HG03342 (cell line): Measurements from ENCODE around the gene PVALB.

ENCODE experiments used
- ATAC-seq: cut with Tn5 transposase; IDR thresholded peaks from one replicate; pipeline ENCODE4 v1.9.1; 2021; ENCODE audit warnings: mild to moderate bottlenecking, moderate library complexity; ENCODE audit not compliant: unreplicated experiment

Gene PVALB

DNA sequence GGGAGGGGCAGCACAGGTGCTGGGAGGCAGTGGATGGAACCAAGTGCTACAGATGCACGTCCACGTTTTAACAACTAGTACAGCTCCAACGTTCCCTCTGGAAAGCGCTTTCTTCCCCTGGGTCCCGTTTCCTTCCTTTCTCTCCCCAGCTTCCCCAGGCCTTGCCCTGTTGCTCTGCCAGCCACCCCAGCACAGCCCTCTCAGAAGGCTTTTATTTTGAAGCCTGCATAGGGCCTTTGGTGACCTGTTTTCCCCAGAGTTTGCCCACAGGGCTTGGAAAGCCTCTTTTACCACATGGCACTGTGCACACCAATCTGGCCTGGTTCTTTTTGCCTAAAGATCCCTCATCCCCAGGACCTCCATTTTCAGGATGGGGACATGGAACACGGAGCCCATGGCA is 30.1 kb upstream of the PVALB start:
- no peak for ATAC-seq

DNA sequence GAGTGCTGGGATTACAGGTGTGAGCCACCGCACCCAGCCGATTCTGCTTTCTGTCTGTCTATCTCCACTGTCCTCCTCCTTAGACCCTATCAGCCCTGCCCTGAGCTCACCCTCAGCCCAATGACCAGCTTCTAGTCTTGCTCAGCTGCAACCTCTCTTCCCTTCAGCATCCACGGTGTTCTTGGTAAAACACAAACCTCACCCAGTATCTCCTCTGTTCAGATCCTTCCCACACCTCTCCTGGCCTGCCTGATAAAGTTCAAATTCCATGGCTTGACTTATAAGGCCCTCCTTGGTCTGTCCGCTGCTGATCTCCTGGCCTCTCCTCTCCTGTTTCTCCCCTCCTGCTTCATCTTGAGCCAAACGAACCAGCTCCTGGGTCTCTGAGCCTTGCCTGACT is 29.4 kb upstream of the PVALB start:
- ATAC-seq, result no peak

DNA sequence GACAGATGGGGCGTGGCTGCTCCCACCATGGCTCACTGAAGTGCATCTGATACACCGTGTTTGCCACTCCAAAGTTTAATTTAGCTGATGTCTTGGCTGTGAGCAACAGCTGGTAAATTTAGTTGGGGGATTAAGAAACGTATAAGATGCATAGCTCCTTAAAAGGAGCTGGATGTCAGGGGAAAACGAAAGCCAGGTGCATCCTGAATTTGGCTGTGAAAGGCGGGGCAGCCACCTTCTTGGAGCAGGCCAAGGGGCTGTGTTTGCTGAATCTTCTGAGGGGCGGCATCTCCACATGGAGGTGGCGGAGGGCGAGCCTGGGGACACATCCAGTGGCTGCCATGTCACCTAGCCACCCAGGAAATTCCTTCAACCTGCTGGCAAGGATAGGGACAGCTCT is 23.3 kb upstream of the PVALB start:
- ATAC-seq, result no peak

DNA sequence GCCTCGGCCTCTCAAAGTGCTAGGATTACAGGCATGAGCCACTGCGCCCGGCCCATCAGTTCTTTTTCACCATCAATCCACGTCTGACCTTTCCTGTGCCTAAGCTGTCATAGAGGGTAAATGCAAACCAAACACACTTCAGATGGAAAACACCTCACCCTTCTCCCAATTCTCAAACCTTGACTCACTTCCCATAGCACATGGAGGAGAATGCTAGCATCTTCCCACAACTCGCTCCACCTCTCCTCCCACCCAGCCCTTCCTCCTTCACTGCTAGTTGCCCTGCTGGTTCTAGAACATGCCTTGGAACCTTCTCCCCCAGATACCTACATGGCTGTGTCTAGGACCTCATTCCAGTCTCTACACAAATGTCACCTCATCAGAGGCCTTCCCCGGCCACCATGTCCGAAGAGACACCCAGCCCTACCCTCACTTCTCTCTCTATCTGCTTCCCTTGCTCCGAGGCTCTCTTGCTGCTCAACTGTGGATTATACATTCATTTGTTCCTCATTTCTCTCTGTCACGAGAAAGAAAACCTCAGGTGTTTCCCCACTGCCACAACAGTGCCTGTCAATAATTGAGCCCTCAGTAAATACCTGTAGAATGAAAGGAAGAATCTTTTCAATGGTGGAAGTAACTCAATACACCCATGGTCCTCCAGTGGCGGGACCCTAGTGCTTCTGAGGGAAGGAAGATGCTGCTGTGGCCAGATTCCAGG is 22.7 kb upstream of the PVALB start:
- no peak for ATAC-seq

DNA sequence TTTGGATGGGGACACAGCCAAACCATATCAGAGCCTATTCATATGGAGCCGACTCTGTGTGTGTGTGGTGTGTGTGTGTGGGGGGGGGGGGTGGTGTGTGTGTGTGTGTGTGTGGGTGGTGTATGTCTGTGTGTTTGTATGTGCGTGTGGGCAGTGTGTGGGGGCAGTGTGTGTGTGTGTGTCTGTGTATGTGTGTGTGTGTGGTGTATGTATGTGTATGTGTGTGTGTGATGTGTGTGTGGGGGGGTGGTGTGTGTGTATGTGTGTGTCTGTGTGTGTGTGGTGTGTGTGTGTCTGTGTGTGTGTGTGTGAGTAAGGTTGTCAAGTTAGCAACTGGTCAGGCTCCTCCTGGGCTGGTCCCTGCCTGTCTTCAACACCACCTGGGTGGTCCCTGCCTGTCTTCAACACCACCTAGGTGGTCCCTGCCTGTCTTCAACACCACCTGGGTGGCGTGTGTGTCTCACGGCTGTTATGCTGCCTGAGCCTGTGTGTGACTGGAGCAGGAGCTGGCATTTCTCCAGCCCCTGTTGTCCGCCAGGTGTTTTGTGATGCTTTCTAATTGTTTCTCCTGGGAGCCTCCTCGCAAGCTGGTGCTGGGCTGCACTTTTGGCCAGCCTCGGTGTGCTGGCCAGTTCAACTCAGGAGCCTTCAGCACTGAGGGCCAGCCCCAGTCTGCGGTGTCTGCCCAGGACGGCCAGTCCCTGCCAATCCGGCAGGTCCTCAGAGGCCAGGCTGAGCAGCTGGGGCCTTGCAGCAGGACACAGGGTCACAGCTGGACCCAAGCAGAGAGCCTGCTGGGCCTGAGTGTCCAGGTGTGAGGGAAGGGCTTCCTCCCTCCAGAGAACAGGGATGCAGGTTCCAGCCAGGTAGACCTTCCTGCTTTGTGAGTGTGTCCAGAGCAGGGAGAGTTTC is 21.5 kb upstream of the PVALB start:
- ATAC-seq, result no peak

DNA sequence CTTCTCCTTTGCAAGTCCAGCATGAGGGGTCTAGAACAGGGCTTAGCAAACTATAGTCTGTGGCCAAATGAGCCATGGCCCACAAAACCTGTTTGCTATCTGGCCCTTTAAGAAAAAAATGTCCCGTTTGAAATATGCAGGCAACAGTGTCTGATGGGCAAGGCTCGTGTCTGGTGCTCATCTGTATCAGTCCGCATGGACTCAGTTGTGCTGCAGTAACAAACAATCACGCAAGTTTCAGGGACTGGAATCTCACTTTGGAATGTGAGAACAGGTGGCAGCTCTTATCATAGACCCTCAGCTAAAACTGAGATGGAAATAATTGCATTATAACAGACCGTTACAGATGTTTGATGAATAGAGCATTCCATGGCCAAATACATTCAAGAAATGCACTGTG is 19.1 kb upstream of the PVALB start:
- ATAC-seq, result no peak

DNA sequence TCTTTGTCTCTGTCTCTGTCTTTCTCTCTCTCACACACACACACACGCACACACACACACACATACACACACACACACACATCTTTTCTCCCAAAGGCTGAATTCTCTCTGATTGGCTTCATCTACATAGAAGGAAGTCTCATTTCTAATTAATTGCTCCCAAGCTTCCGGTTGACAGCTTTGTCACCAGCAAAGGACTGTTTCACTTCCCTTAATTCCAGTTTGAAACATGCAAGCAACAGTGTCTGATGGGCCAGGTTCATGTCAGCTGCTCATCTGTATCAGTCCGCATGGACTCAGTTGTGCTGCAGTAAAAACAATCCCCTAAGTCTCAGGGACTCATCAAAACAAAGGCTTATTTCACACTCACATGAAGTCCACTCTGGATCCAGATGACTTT is 16.2 kb upstream of the PVALB start:
- no peak for ATAC-seq

DNA sequence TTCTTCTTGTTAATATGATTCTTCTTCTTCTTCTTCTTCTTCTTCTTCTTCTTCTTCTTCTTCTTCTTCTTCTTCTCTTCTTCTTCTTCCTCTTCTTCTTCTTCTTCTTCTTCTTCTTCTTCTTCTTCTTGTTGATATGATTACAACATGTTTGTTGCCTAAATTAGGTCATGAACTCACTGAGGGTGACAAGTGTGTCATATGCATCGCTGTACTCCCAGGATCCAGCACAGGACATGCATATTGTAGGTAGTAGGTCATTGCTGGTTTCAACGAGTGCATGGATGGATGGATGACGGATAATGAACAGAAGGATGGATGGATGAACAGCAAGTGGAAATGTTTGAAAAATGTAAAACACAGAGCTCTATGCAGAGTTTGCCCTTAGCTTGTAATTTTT is 14.9 kb upstream of the PVALB start:
- ATAC-seq, result no peak

DNA sequence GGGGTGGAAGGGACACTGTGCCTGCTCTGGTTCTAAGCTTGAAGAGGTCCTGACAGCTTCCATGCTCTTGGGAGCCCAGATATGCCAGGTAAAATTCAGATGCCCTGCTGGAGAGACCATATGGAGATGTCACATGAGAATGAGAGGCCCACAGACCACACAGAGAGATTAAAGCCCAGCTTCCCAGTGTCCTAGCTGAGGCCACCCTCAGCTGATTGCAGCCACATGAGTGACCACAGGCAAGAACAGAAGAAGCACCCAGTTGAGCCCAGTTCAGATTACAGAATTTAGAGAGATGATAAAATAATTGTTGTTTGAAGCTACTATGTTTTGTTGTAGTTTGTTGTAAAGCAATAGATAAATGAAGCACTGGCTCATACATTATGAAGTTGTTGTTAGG is 14.4 kb upstream of the PVALB start:
- no peak for ATAC-seq

DNA sequence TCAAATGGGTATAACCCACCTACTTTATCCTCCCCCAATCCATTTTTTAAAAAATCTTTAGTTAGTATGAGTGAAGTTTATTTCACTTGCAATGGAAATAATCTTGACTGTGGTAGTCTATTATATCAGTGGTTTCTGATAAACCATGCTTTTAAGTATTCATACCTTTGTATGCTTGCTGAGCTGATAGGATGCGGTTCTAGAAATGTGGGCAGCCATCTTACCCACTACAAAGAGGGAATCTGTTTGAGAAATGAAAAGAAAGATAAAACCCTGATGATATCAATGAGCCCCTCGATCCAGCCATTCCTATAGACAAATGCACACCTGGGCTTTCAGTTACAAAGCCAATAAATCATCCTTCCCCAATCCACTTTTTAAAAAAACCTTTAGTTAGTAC is 13.8 kb upstream of the PVALB start:
- no peak for ATAC-seq

DNA sequence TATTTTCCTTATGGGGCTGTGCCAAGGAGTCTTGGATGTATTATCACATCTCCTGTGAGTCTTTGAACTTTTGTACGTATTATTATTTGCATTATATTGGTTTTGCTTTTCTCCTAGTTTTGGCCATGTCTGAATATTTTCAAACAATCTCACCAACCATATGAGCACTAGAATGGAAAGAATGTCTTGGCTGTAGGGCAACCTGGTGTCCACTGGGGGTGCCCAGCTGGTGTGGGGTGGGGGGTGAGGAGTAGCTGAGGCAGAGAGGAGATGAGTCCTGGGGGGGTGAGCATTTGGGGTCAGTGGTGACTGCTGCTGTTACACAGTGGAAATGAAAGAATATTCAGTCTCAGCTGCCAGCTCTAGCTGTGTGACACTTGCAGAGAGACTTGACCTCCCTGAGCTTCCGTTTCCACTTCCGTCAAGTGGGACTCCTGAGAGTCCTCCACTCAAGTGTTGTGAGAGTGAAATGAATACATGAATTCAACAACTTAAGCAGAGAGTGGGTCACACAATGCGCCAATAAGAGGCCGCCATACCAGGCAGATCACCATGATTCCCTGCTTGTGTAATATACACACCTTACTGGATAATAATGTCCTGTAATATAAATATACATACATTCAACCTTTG is 12.7 kb upstream of the PVALB start:
- no peak for ATAC-seq

DNA sequence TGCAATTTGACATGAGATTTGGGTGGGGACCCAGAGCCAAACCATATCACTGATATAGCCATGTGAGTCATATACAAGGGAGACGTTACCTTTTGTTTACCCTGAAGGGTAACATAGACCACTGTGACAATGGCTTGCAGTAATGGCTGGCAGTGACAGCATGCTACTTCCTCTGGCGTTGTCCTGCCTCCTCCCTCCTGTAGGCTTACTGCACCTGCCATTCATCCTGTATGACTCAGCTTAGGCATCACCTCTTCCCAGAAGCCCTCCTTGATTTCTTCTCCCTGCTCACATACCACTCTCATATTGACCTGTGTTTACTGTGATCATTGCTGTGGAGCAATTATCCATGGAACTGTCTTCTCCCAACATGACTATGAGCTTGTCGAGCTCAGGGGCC is 12.0 kb upstream of the PVALB start:
- ATAC-seq, result no peak

DNA sequence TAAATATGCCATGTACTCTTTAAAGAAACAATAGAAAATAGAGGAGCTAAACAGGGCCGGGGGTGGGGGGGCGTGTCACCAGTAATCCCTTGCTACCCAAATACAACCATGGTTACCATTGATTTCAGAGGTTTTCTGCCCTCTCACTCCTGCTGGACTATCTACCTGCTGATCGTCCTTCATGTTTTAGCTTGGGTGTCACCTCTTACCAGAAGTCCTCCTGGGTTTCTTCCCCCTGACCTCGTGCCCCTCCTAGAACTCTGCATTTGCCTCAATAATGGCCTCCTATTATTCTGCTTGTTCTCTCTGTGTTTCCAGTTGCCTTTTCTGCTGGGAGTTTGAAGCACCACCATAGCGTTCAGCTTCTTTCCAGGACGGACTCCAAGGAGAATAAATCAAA is 9.4 kb upstream of the PVALB start:
- ATAC-seq, result no peak

DNA sequence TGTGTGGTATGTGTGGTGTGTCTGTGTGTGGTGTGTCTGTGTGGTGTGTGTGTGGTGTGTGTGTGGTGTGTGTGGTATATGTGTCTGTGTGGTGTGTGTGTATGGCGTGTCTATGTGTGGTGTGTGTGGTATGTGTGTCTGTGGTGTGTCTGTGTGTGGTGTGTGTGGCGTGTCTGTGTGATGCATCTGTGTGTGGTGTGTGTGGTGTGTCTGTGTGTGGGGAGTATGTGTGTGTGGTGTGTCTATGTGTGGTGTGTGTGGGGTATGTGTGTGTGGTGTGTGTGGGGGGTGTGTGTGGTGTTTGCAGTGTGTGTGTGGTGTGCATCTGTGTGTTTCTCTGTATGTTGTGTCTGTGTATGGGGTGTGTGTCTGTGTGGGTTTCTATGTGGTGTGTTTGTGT is 7.8 kb upstream of the PVALB start:
- ATAC-seq, result no peak

DNA sequence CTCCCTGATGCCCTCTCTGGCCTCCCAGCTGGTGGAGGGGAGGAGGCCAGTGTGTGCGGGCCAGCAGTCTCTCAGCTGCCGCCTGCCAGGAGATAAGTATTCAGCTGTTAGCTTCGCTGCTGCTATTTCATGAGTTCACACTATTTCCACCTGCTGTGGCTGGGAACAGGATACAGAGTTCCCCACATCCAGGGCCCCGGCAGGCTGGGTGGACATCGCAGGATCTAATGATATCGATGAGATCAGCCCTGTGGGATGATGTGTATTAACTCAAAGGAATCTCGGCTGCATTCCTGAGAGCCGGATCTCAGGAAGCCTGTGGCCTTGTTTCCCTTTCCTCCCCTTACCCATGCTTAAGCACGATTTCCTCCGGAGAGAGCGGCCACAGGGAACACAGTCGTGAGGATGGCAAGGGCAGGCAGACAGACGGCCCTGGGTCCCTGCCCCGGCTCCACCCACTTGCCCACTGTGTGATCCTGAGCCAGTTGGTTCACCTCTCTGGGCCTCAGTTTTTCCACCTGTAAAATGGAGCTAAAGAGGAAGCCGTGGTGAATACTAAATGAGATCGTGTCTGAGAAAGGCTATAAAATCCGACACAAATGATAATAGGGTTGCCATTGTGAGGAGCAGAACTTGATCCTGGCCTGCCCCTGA is 6.5 kb upstream of the PVALB start:
- ATAC-seq, result no peak

DNA sequence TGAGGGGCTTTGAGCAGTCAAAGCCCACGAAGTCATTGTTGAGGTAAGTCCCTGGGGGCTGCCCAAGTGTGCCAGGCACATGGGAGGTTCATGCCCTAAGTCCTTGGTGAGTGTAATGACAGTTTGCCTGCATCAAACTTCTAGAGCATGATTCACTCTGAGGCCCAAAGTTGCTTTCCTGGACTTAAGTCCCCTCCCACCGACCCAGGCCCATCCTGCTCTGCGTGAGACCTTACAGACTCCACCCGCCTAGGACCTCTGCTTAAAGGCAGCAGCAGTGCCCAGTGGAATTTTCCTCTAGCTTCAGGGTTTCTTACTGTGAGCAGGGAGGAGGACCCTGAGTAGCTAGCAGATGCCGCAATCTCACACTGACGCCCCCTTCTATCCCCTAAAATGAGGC is 5.7 kb upstream of the PVALB start:
- no peak for ATAC-seq

DNA sequence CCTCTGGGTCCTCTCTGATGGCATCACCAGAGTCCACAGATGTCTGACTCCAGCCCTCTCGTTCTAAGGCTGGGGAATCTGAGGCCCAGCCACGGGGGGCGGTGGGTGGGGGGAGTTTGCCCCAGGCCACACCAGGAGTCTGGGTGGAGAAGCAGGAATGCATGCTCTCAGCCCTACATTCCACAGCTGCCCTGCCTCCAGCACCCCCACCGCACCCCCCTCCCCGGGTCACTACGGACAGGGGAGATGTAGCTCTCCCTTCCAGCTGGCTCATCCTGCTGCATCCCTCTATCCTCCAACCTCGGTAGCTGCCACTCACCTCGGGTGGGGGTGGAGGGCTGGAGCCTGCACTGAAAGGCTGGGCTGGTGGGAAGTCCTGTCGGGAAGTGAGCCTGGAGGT is 2.3 kb upstream of the PVALB start:
- no peak for ATAC-seq

DNA sequence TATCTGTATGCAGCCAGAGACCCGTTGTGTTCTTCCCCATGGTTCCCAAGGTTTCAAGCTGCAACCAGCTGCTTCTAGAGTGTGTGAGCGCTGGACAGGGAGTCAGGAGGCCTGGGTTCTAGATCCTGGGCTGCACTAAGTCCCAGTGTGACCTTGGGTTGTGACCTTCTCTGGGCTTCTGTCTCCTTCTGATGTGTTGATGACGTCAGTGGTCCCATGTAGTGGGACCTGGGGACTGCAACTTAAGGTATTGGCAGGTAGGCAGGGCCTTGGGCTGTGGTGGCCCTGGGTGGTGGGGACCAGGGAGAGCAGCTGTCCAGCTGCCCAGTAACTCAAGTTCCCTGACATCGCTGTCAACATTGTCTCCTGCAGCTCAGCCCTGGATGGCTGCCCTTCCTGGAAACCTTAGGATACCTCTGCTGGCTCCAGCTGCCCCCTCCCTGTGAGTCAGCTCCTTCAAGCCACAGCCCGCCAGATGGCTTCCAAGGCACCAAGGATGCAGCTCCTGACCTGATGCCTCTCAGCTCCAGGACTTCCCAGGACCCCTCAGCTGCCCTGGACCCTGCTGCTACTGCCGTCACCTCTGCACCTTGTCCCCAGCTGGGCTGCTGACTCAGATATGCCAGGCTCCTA is 1.3 kb upstream of the PVALB start:
- no peak for ATAC-seq

DNA sequence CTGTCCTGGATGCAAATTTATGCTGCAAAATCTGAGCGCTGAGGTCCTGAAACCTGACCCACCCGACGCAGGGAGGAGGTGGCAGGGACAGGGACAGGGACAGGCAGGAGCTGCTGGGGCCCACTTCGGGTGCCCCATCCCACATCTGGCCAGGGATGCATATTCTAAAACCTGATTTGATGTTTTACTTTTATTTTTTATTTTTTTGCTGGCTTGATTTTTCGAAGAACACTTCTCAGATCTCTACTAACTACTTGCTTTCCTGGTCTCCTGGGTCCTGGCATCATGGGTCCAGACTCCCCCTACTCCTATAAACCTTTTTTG is 652 bp upstream of the PVALB start:
- ATAC-seq, result no peak

DNA sequence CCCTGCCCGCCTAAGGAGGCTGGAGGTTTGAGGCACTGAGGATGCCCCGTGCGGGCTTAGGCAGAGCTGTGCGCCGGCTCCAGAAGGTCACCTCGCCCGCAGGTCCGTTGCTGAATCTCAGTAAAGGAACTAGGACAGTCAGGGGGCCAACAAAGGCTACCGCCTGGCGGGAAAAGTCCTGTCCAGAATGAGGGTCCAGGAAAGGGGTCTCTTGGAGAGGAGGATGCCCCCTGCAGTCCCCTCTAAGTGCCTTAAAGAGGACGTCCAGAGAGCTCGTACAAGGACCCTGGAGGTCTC is 548 bp downstream of the PVALB start:
- no peak for ATAC-seq

DNA sequence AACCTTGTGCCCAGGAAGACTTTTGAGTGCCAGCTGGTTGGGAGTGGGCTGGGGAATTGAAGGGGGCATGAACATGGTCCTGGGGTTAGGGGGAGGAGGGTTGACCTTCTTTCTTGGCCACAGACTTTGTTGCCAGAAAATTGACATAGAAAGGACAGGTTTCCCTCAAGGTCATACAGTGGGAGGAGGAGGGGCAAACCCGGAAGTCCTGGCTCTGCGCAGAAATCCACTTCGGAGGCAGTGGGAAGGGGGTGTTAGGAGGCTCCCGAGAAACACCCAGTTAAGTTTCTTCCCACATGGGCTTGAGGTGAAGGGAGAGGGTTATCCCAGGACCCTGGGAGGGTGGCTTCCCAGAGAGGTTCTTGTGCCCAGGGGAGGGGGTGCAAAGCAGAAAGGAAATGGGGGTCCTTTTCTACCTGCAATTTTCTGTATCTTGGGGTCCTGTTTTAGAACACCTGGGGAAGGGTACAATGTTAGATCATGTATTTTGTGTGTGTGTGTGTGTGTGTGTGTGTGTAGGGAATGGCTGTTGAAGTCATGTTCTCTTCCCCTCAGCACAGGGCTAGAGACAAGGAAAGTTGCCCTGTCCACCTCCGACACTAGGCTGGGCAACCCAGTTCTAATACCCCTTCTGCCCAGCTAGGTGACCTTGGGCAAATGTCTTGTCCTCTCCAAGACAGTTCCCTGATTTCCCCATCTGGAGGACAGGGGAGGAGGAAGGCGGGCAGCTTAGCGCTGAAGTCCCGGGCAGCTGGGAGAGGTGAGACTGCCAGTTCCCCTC is 1.1 kb downstream of the PVALB start:
- no peak for ATAC-seq
